ENCODE measurements around the gene ELOVL5.

The ELOVL5 gene

DNA sequence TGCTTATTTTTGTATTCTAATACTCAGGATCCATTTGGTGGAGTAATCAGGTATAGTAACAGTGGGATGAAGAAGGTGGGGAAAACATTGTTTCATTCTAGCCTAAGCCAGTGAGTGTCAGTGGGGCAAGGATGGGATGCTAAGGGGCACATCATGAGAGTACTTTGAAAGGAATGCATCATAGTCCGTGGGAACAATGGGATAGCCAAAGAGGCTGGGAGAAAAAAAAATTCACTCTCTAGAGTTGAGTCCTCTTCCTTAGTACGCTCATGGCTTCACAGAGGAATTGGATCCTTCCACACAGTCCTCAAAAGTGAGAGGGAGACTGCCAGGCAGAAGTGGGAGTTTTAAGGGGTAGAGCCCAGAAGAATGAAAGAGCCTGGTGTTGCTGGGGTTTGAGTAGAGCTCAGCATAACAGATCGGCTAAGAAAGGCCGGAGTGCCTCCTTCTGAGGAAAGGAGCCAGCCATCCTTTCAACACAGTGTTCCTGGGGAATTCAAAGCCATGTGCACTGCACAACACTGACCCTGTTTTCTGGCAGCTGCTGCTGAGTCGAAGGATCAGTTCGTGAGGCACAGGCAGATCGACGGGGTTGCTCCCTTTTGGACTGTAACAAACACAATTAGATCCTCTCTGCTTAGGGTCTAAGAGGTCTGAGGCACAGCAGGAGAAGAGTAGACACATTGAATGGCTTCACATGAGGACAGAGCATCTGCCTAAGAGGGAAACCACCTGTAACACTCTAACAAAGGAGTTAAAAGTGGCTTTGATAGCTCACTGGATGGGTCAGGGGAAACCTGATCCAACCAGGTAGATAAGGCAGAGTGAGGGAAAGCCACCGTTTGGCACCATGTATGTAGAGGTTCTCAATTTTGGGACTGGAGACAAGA is 61.2 kb downstream of the ELOVL5 start:
- H3K36me3 ChIP-seq (ENCODE audit: control insufficient read depth in 1 of 2, insufficient read depth in 2 of 2, low read length in 2 of 2) = peaks cover 0 to under 1% of the 10 kb centered on the region in 2 donors

GRCh38 chr6:53284901-53285300 is 63.8 kb downstream of the ELOVL5 start:
- H3K9me3 ChIP-seq (ENCODE audit: control insufficient read depth in 1 of 2, low read length in 2 of 2) = no peaks in the 10 kb centered on the region
- H3K27me3 ChIP-seq (ENCODE audit: low read depth, low read length) = no peaks in the 10 kb centered on the region
- peaks cover 0 to 14% of the 10 kb centered on the region in 2 donors for H3K4me1 ChIP-seq (ENCODE audit: control insufficient read depth in 1 of 2, insufficient read depth in 2 of 2, low read length in 2 of 2)
- no peak overlapping the region for H3K27ac ChIP-seq (ENCODE audit: low read length)
- no peak overlapping the region for H3K4me3 ChIP-seq (ENCODE audit: low read depth in 1 of 2, low read length in 2 of 2)
- H3K36me3 ChIP-seq (ENCODE audit: control insufficient read depth in 1 of 2, insufficient read depth in 2 of 2, low read length in 2 of 2) = peaks cover 0 to 4% of the 10 kb centered on the region in 2 donors

More for the DNA sequence above, 61.2 kb downstream of the ELOVL5 start:
- Histone ChIP-seq H3K4me1 (ENCODE audit: control insufficient read depth in 1 of 2, insufficient read depth in 2 of 2, low read length in 2 of 2) (peaks cover 0 to 3% of the 10 kb centered on the region in 2 donors), H3K27ac (ENCODE audit: low read length) (no peak overlapping the region), H3K4me3 (ENCODE audit: low read depth in 1 of 2, low read length in 2 of 2) (no peak overlapping the region), H3K27me3 (ENCODE audit: low read depth, low read length) (no peaks in the 10 kb centered on the region), H3K9me3 (ENCODE audit: control insufficient read depth in 1 of 2, low read length in 2 of 2) (no peaks in the 10 kb centered on the region)

DNA sequence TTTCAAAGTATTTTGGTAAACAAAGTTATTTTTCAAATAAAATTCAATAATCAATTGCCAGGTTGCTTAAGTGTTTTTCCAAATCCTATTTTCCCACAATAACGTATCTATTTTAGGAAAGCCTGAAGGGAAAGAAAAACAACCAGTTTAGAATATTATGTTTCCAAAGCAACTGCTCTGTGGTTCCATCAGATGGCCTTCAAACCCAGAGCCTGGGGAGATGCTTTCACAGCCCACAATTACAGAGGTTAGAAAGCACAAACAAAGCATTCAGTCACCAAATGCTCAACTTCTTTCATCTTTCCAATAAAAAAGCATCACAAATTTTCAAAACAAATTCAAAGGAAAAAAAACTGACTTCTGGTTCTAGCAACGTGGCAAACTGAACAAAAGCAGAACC is 66.0 kb downstream of the ELOVL5 start:
- H3K9me3 ChIP-seq (ENCODE audit: control insufficient read depth in 1 of 2, low read length in 2 of 2) = no peaks in the 10 kb centered on the region
- H3K36me3 ChIP-seq (ENCODE audit: control insufficient read depth in 1 of 2, insufficient read depth in 2 of 2, low read length in 2 of 2) = peaks cover 4 to 7% of the 10 kb centered on the region in 2 donors
- no peaks in the 10 kb centered on the region for H3K27me3 ChIP-seq (ENCODE audit: low read depth, low read length)
- peaks cover 0 to 14% of the 10 kb centered on the region in 2 donors for H3K4me1 ChIP-seq (ENCODE audit: control insufficient read depth in 1 of 2, insufficient read depth in 2 of 2, low read length in 2 of 2)
- H3K4me3 ChIP-seq (ENCODE audit: low read depth in 1 of 2, low read length in 2 of 2) = no peak overlapping the region
- H3K27ac ChIP-seq (ENCODE audit: low read length) = no peak overlapping the region

DNA sequence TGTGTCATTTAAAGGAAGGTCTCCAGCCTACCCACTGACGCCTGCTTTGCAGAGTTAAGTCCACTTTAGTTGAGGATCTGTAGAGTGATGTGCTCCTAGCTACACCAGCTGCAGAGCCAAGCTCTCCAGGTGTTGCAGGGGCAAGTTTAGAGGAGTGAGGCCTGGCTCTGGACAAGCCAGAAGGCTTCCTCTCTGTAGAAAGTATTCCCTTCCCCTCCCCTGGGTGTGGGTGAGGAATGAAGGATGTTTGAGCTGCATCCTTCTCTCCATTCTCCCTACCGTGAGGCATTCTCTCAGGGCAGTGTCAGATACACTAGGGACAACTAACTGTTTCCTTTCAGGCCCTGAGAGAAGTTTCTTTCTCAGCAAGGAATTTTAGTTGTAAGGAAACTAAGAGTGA is 66.5 kb downstream of the ELOVL5 start:
- no peak overlapping the region for H3K27ac ChIP-seq (ENCODE audit: low read length)
- peaks cover 4 to 7% of the 10 kb centered on the region in 2 donors for H3K36me3 ChIP-seq (ENCODE audit: control insufficient read depth in 1 of 2, insufficient read depth in 2 of 2, low read length in 2 of 2)
- H3K4me3 ChIP-seq (ENCODE audit: low read depth in 1 of 2, low read length in 2 of 2) = no peak overlapping the region
- no peaks in the 10 kb centered on the region for H3K27me3 ChIP-seq (ENCODE audit: low read depth, low read length)
- no peaks in the 10 kb centered on the region for H3K9me3 ChIP-seq (ENCODE audit: control insufficient read depth in 1 of 2, low read length in 2 of 2)
- H3K4me1 ChIP-seq (ENCODE audit: control insufficient read depth in 1 of 2, insufficient read depth in 2 of 2, low read length in 2 of 2) = peaks cover 0 to 14% of the 10 kb centered on the region in 2 donors

DNA sequence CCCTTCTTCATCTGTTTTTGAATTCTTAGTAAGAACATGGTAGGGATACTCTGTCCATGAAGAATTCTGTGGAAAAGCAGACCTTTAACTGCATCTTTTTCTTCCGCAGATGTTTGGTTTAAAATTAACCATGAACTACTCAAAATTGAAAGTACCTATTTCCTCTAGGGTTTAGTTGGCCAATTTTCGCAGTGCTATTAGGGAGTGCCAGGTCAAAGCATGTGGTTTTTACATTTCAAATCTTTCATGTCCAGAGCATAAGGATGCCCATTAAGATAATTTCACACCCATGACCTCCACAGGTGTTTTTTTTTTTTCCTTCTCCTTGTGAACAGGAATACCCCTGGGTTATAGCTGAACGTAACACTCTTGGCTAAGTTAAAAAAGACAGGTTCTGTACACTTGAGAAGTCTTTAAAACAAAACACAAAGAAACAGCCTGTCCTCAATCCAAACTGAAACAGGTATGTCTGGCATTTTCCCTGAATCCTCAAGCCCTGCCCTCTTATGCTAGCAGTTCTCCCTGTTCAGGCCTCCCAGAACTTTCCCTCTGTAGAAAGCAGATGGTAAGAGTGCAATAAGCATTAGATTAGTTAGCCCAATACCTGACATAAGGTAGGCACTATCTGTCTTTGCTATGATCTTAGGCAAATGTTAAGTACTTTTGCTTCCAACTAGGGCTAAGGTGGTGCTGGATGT is 67.1 kb downstream of the ELOVL5 start:
- no peaks in the 10 kb centered on the region for H3K9me3 ChIP-seq (ENCODE audit: control insufficient read depth in 1 of 2, low read length in 2 of 2)
- H3K4me3 ChIP-seq (ENCODE audit: low read depth in 1 of 2, low read length in 2 of 2) = no peak overlapping the region
- peaks cover 0 to 14% of the 10 kb centered on the region in 2 donors for H3K4me1 ChIP-seq (ENCODE audit: control insufficient read depth in 1 of 2, insufficient read depth in 2 of 2, low read length in 2 of 2)
- peaks cover 6 to 7% of the 10 kb centered on the region in 2 donors for H3K36me3 ChIP-seq (ENCODE audit: control insufficient read depth in 1 of 2, insufficient read depth in 2 of 2, low read length in 2 of 2)
- H3K27me3 ChIP-seq (ENCODE audit: low read depth, low read length) = no peaks in the 10 kb centered on the region
- no peak overlapping the region for H3K27ac ChIP-seq (ENCODE audit: low read length)

GRCh38 chr6:53280207-53280606 is 68.5 kb downstream of the ELOVL5 start:
- Histone ChIP-seq H3K9me3 (ENCODE audit: control insufficient read depth in 1 of 2, low read length in 2 of 2) (no peaks in the 10 kb centered on the region), H3K27ac (ENCODE audit: low read length) (no peak overlapping the region), H3K4me3 (ENCODE audit: low read depth in 1 of 2, low read length in 2 of 2) (no peak overlapping the region), H3K4me1 (ENCODE audit: control insufficient read depth in 1 of 2, insufficient read depth in 2 of 2, low read length in 2 of 2) (peaks cover 0 to 19% of the 10 kb centered on the region in 2 donors), H3K36me3 (ENCODE audit: control insufficient read depth in 1 of 2, insufficient read depth in 2 of 2, low read length in 2 of 2) (peaks cover 7 to 10% of the 10 kb centered on the region in 2 donors), H3K27me3 (ENCODE audit: low read depth, low read length) (no peaks in the 10 kb centered on the region)

- Histone ChIP-seq H3K9me3 (ENCODE audit: control insufficient read depth in 1 of 2, low read length in 2 of 2) (no peaks in the 10 kb centered on the region), H3K27ac (ENCODE audit: low read length) (no peak overlapping the region), H3K4me1 (ENCODE audit: control insufficient read depth in 1 of 2, insufficient read depth in 2 of 2, low read length in 2 of 2) (peaks cover 0 to 19% of the 10 kb centered on the region in 2 donors), H3K36me3 (ENCODE audit: control insufficient read depth in 1 of 2, insufficient read depth in 2 of 2, low read length in 2 of 2) (peaks cover 12 to 17% of the 10 kb centered on the region in 2 donors), H3K4me3 (ENCODE audit: low read depth in 1 of 2, low read length in 2 of 2) (no peak overlapping the region), H3K27me3 (ENCODE audit: low read depth, low read length) (no peaks in the 10 kb centered on the region)
Observed at GRCh38 chr6:53279293-53279692, 69.5 kb downstream of the ELOVL5 start.

DNA sequence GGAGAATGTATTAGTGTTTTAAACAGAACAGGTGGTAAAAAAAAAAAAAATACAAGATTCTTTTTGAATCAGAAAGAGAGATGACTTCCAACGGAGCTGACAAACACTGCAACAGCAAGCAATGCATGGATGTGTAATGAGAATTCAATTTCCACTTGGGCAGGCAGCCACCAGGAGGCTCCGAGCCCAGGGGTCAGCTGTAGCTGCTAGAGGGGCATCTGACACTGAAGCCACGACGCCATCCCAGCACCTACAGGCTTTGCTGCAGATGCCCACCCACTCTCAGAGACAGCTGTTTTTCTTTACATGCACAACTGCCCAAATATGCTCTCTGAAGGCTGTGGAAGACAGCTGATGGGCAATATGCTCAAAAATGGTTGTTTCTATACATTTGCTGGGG is 75.4 kb downstream of the ELOVL5 start:
- no peaks in the 10 kb centered on the region for H3K27me3 ChIP-seq (ENCODE audit: low read depth, low read length)
- H3K27ac ChIP-seq (ENCODE audit: low read length) = no peak overlapping the region
- H3K4me3 ChIP-seq (ENCODE audit: low read depth in 1 of 2, low read length in 2 of 2) = no peak overlapping the region
- H3K9me3 ChIP-seq (ENCODE audit: control insufficient read depth in 1 of 2, low read length in 2 of 2) = no peaks in the 10 kb centered on the region
- H3K4me1 ChIP-seq (ENCODE audit: control insufficient read depth in 1 of 2, insufficient read depth in 2 of 2, low read length in 2 of 2) = peaks cover 0 to 5% of the 10 kb centered on the region in 2 donors
- peaks cover 45 to 69% of the 10 kb centered on the region in 2 donors for H3K36me3 ChIP-seq (ENCODE audit: control insufficient read depth in 1 of 2, insufficient read depth in 2 of 2, low read length in 2 of 2)

- Histone ChIP-seq H3K36me3 (ENCODE audit: control insufficient read depth in 1 of 2, insufficient read depth in 2 of 2, low read length in 2 of 2) (peaks cover 51 to 78% of the 10 kb centered on the region in 2 donors), H3K9me3 (ENCODE audit: control insufficient read depth in 1 of 2, low read length in 2 of 2) (no peaks in the 10 kb centered on the region), H3K27me3 (ENCODE audit: low read depth, low read length) (no peaks in the 10 kb centered on the region)
Observed at GRCh38 chr6:53269827-53270226, 78.9 kb downstream of the ELOVL5 start.

DNA sequence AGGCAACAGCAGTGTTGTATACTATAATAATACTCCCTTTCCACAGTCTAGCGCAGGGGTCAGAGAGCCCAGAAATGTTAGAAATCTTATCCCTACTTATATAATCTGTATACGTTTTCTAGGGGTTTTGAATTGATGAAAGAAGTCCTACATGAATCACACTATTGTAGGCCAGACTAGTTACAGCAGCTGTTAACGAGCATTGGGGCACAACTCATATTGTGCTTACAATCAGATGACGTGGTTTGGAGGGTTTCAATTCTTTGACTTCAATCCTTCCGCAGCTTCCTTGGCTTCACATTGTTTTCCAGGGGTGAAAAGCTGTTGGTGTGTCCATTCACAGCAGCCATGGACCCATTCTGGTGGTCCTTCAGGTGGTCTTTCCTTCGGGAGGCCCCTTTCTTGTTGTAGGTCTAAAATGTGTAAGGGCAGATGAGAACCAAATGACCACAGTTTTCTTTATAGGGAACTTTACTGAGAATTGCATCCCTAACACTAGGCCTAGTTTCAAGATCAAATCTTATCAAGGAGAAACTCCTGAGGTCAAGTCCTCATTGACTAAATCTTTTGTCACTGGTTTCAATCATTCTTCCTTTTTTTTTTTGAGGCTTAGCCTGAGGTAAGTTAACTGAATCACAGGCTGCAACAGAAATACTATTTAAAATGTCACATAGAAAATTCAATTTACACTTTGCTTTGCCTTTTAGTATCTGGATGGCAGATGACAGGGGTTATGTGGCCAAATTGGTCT is 79.7 kb downstream of the ELOVL5 start:
- no peak overlapping the region for H3K4me3 ChIP-seq (ENCODE audit: low read depth in 1 of 2, low read length in 2 of 2)
- H3K4me1 ChIP-seq (ENCODE audit: control insufficient read depth in 1 of 2, insufficient read depth in 2 of 2, low read length in 2 of 2) = no peaks in the 10 kb centered on the region
- no peaks in the 10 kb centered on the region for H3K9me3 ChIP-seq (ENCODE audit: control insufficient read depth in 1 of 2, low read length in 2 of 2)
- peaks cover 46 to 72% of the 10 kb centered on the region in 2 donors for H3K36me3 ChIP-seq (ENCODE audit: control insufficient read depth in 1 of 2, insufficient read depth in 2 of 2, low read length in 2 of 2)
- no peaks in the 10 kb centered on the region for H3K27me3 ChIP-seq (ENCODE audit: low read depth, low read length)
- no peak overlapping the region for H3K27ac ChIP-seq (ENCODE audit: low read length)

More at GRCh38 chr6:53269827-53270226, 78.9 kb downstream of the ELOVL5 start:
- no peak overlapping the region for H3K4me3 ChIP-seq (ENCODE audit: low read depth in 1 of 2, low read length in 2 of 2)
- H3K4me1 ChIP-seq (ENCODE audit: control insufficient read depth in 1 of 2, insufficient read depth in 2 of 2, low read length in 2 of 2) = no peaks in the 10 kb centered on the region
- H3K27ac ChIP-seq (ENCODE audit: low read length) = no peak overlapping the region
